NCI-H1417 (cell line): ENCODE measurements around the gene CFAP300.

Experiments
- DNase-seq, 3 experiments: peaks; one replicate each; lab custom pipeline; 2025; lab: John Stamatoyannopoulos, UW

Gene CFAP300

GRCh38 chr11:102047305-102047924, at the start of gene CFAP300:
TSS of gene CFAP300 (plus strand) at chr11:102047437. CDS start at chr11:102047471, 34 bp downstream.
- DNase-seq, result peak; percentile 91 to 97 (median 94)

GRCh38 chr11:102001657-102002338, 45.4 kb upstream of the CFAP300 start:
- DNase-seq, result no peak

GRCh38 chr11:102004220-102004619, 43.0 kb upstream of the CFAP300 start:
- DNase-seq, result no peak

- no peak for DNase-seq
Observed at GRCh38 chr11:102005306-102005705, 41.9 kb upstream of the CFAP300 start.

- peak in 1 of 3 experiments; percentile 53 for DNase-seq
Observed at GRCh38 chr11:102006835-102007566, 40.2 kb upstream of the CFAP300 start.

- DNase-seq, result peak; percentile 64 to 90 (median 67)
Observed at GRCh38 chr11:102007567-102008437, 39.4 kb upstream of the CFAP300 start.

- DNase-seq, result peak in 1 of 3 experiments; percentile 38
Observed at GRCh38 chr11:102010776-102011494, 36.3 kb upstream of the CFAP300 start.

- no peak for DNase-seq
Observed at GRCh38 chr11:102012946-102013345, 34.3 kb upstream of the CFAP300 start.

- no peak for DNase-seq
Observed at GRCh38 chr11:102014756-102015155, 32.5 kb upstream of the CFAP300 start.

- DNase-seq, result no peak
Observed at GRCh38 chr11:102017026-102017425, 30.2 kb upstream of the CFAP300 start.

- no peak for DNase-seq
Observed at GRCh38 chr11:102026217-102026616, 21.0 kb upstream of the CFAP300 start.

GRCh38 chr11:102026959-102027358, 20.3 kb upstream of the CFAP300 start:
- no peak for DNase-seq

- DNase-seq, result no peak
Observed at GRCh38 chr11:102036757-102037156, 10.5 kb upstream of the CFAP300 start.

GRCh38 chr11:102046841-102047240, 396 bp upstream of the CFAP300 start:
- DNase-seq, result no peak

GRCh38 chr11:102050927-102051575, 3.8 kb downstream of the CFAP300 start:
- DNase-seq, result no peak

- DNase-seq, result no peak
Observed at GRCh38 chr11:102061276-102061675, 14.0 kb downstream of the CFAP300 start.

- DNase-seq, result no peak
Observed at GRCh38 chr11:102062106-102062505, 14.9 kb downstream of the CFAP300 start.

- no peak for DNase-seq
Observed at GRCh38 chr11:102064316-102064715, 17.1 kb downstream of the CFAP300 start.

GRCh38 chr11:102070766-102071165, 23.5 kb downstream of the CFAP300 start:
- DNase-seq, result no peak
